GM12891 (cell line): Measurements from ENCODE around the gene EXPH5.

Source experiments
- PAX5 ChIP-seq: IDR thresholded peaks from 2 replicates; pipeline ENCODE4 v1.6.1; 2011; ENCODE audit warnings: low read length, moderate library complexity, mild to moderate bottlenecking; ENCODE audit not compliant: insufficient read depth, severe bottlenecking
- POLR2A ChIP-seq: IDR thresholded peaks from 2 replicates; pipeline ENCODE4 v1.6.1; 2011; ENCODE audit warnings: low read depth, low read length, control low read depth
- POLR2AphosphoS5 ChIP-seq: IDR thresholded peaks from 2 replicates; pipeline ENCODE4 v1.6.1; 2011; ENCODE audit warnings: low read depth, low read length, control low read depth
- POU2F2 ChIP-seq: IDR thresholded peaks from 2 replicates; pipeline ENCODE4 v1.6.1; 2011; ENCODE audit warnings: low read depth, mild to moderate bottlenecking, control low read depth, low read length, moderate library complexity
- TAF1 ChIP-seq: IDR thresholded peaks from 2 replicates; pipeline ENCODE4 v1.6.1; 2011; ENCODE audit warnings: low read depth, low read length, control low read depth

DNA sequence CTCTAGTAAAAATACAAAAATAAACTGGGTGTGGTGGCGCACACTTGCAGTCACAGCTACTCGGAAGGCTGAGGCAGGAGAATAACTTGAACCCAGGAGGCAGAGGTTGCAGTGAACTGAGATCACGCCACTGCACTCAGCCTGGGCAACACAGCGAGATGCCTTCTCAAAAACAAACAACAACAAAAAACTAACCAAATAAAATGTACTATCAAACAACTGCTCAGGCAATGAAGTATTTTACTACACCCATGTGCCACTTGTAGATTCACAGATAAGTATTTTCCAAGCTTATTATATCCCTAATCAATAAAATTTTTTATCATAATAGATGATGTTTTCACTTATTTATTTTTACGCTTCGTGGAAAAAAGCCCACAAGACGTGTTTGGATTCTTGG is 127.2 kb downstream of the EXPH5 start:
- TF ChIP-seq POLR2AphosphoS5, result no peak
- TF ChIP-seq POLR2A, result no peak
- no peak for TF ChIP-seq POU2F2
- TF ChIP-seq TAF1, result no peak
- TF ChIP-seq PAX5, result no peak
